H9 (cell line): ENCODE data around the gene PCNX2. TPM values are rescaled to one million over a fixed set of nuclear protein-coding genes. Genes with fewer than 3 reads are reported as not detected.

ENCODE experiments used
- DNase-seq: peaks from one replicate; pipeline ENCODE4 v3.0.0-alpha.2; 2017
- H2AFZ ChIP-seq: one replicate; pipeline ENCODE4 v1.6.1; 2013; ENCODE audit warnings: mild to moderate bottlenecking, low read length, control low read depth, moderate library complexity
- H2AK5ac ChIP-seq: 2 replicates; pipeline ENCODE4 v1.6.1; 2013; ENCODE audit warnings: low read length, control low read depth, mixed read lengths; ENCODE audit not compliant: insufficient read length
- H2BK120ac ChIP-seq: one replicate; pipeline ENCODE4 v1.6.1; 2013; ENCODE audit warnings: low read depth, mild to moderate bottlenecking, low read length, control low read depth, inconsistent platforms; ENCODE audit not compliant: poor library complexity, severe bottlenecking
- H2BK12ac ChIP-seq: 2 replicates; pipeline ENCODE4 v1.6.1; 2013; ENCODE audit warnings: low read length, control low read depth, mixed read lengths, low read depth; ENCODE audit not compliant: insufficient read length
- H2BK15ac ChIP-seq: 2 replicates; pipeline ENCODE4 v1.6.1; 2013; ENCODE audit warnings: low read depth, low read length, control low read depth
- H2BK20ac ChIP-seq: one replicate; pipeline ENCODE4 v1.6.1; 2013; ENCODE audit warnings: low read depth, mild to moderate bottlenecking, low read length, control low read depth, inconsistent platforms; ENCODE audit not compliant: poor library complexity, severe bottlenecking
- H2BK5ac ChIP-seq: 2 replicates; pipeline ENCODE4 v1.6.1; 2013; ENCODE audit warnings: low read length, control low read depth, mixed read lengths; ENCODE audit not compliant: insufficient read length
- H3K14ac ChIP-seq: 2 replicates; pipeline ENCODE4 v1.6.1; 2013; ENCODE audit warnings: low read length, control low read depth; ENCODE audit not compliant: insufficient read depth
- H3K18ac ChIP-seq: 2 replicates; pipeline ENCODE4 v1.6.1; 2013; ENCODE audit warnings: low read depth, mild to moderate bottlenecking, mixed read lengths, low read length, control low read depth; ENCODE audit not compliant: insufficient read length
- H3K23ac ChIP-seq: 2 replicates; pipeline ENCODE4 v1.6.1; 2013; ENCODE audit warnings: low read length, control low read depth, mixed read lengths, low read depth; ENCODE audit not compliant: insufficient read length
- H3K23me2 ChIP-seq: 2 replicates; pipeline ENCODE4 v1.6.1; 2013; ENCODE audit warnings: low read depth, mild to moderate bottlenecking, mixed read lengths, low read length, control low read depth; ENCODE audit not compliant: insufficient read length, poor library complexity, severe bottlenecking
- H3K27ac ChIP-seq: 2 replicates; pipeline ENCODE4 v1.5.1; 2013; ENCODE audit warnings: low read length, control low read depth, mixed read lengths, low read depth; ENCODE audit not compliant: insufficient read length
- H3K27me3 ChIP-seq: 2 replicates; pipeline ENCODE4 v1.6.1; 2013; ENCODE audit warnings: low read length, control low read depth, inconsistent platforms; ENCODE audit not compliant: insufficient read depth
- H3K4ac ChIP-seq: 2 replicates; pipeline ENCODE4 v1.6.1; 2013; ENCODE audit warnings: low read depth, mild to moderate bottlenecking, control low read depth, inconsistent platforms, low read length, moderate library complexity
- H3K4me1 ChIP-seq: 2 replicates; pipeline ENCODE4 v1.6.1; 2013; ENCODE audit warnings: low read length, control low read depth, inconsistent platforms; ENCODE audit not compliant: insufficient read depth
- H3K4me2 ChIP-seq: 2 replicates; pipeline ENCODE4 v1.6.1; 2013; ENCODE audit warnings: low read length, control low read depth, mixed read lengths; ENCODE audit not compliant: insufficient read length, insufficient read depth
- H3K56ac ChIP-seq: 2 replicates; pipeline ENCODE4 v1.6.1; 2013; ENCODE audit warnings: low read depth, mild to moderate bottlenecking, mixed read lengths, low read length, control low read depth; ENCODE audit not compliant: insufficient read length
- H3K79me1 ChIP-seq: 2 replicates; pipeline ENCODE4 v1.6.1; 2013; ENCODE audit warnings: low read depth, mild to moderate bottlenecking, moderate library complexity, low read length, control low read depth, inconsistent platforms; ENCODE audit not compliant: insufficient read depth, poor library complexity, severe bottlenecking
- H3K79me2 ChIP-seq: 2 replicates; pipeline ENCODE4 v1.6.1; 2013; ENCODE audit warnings: low read length, control low read depth, inconsistent platforms; ENCODE audit not compliant: insufficient read depth
- H3K9ac ChIP-seq: 2 replicates; pipeline ENCODE4 v1.6.1; 2013; ENCODE audit warnings: low read length, control low read depth, mixed read lengths; ENCODE audit not compliant: insufficient read length; ENCODE audit errors: extremely low read depth
- H3K9me3 ChIP-seq: one replicate; pipeline ENCODE4 v1.6.1; 2013; ENCODE audit warnings: low read depth, low read length, inconsistent platforms; ENCODE audit not compliant: control insufficient read depth
- H3T11ph ChIP-seq: one replicate; pipeline ENCODE4 v1.6.1; 2013; ENCODE audit warnings: mild to moderate bottlenecking, low read length, control low read depth, inconsistent platforms
- H4K20me1 ChIP-seq: one replicate; pipeline ENCODE4 v1.6.1; 2013; ENCODE audit not compliant: control insufficient read depth, insufficient read length, insufficient read depth
- H4K5ac ChIP-seq: 2 replicates; pipeline ENCODE4 v1.6.1; 2013; ENCODE audit warnings: low read depth, mild to moderate bottlenecking, mixed read lengths, low read length, control low read depth; ENCODE audit not compliant: insufficient read length
- H4K8ac ChIP-seq: replicated peaks from 2 replicates; pipeline ENCODE4 v1.6.1; 2013; ENCODE audit warnings: low read length, control low read depth, mixed read lengths, low read depth; ENCODE audit not compliant: insufficient read length
- H4K91ac ChIP-seq: 2 replicates; pipeline ENCODE4 v1.6.1; 2013; ENCODE audit warnings: low read depth, mild to moderate bottlenecking, moderate library complexity, mixed read lengths, low read length, control low read depth; ENCODE audit not compliant: insufficient read length
- H3K27ac Mint-ChIP-seq, 3 experiments: 2 replicates in 2 of 3; 3 replicates in 1 of 3; pipeline ENCODE4 v1.8.0; 2020 to 2021; ENCODE audit warnings: mixed read lengths in 3 of 3, mild to moderate bottlenecking in 1 of 3, moderate library complexity in 1 of 3
- H3K27me3 Mint-ChIP-seq: 2 replicates; pipeline ENCODE4 v1.8.0; 2021; ENCODE audit warnings: low read depth, mild to moderate bottlenecking, moderate library complexity, mixed read lengths
- H3K36me3 Mint-ChIP-seq, 3 experiments: 2 replicates in 2 of 3; 3 replicates in 1 of 3; pipeline ENCODE4 v1.8.0; 2020 to 2021; ENCODE audit warnings: low read depth in 3 of 3, mixed read lengths in 3 of 3; ENCODE audit not compliant: insufficient read depth in 1 of 3
- H3K4me1 Mint-ChIP-seq, 2 experiments: 2 replicates each; pipeline ENCODE4 v1.8.0; 2020; ENCODE audit warnings: mixed read lengths in 2 of 2
- H3K4me3 Mint-ChIP-seq, 2 experiments: 2 replicates in 1 of 2; 3 replicates in 1 of 2; pipeline ENCODE4 v1.8.0; 2020 to 2021; ENCODE audit warnings: mild to moderate bottlenecking in 2 of 2, mixed read lengths in 2 of 2, moderate library complexity in 1 of 2
- H3K9me3 Mint-ChIP-seq, 2 experiments: 2 replicates in 1 of 2; 3 replicates in 1 of 2; pipeline ENCODE4 v1.8.0; 2020; ENCODE audit warnings: mild to moderate bottlenecking in 2 of 2, mixed read lengths in 2 of 2, moderate library complexity in 1 of 2
- WGBS: extraction: QIAGEN DNeasy Blood & Tissue Kit; methylation state at CpG from one replicate; pipeline ENCODE4 v1.1.7; 2013; ENCODE audit warnings: missing lambda C conversion rate, low lambda C conversion rate, mixed read lengths; ENCODE audit not compliant: insufficient read length; ENCODE audit errors: extremely low coverage; 5-methylcytosine and 5-hydroxymethylcytosine counted together
- total RNA-seq: library from RNA; stranded (reverse); gene quantifications from 2 replicates; pipeline ENCODE4 v1.2.1, GENCODE V29; 2021
- TF ChIP-seq, protein P1 (sequence below): fragments of 200-600 bp; sonication (generic); conservative IDR thresholded peaks from 3 replicates; pipeline ENCODE4 v1.8.0; 2021; ENCODE audit warnings: antibody characterized with exemption, mild to moderate bottlenecking

PCNX2 gene
- total RNA-seq, 1 experiment from 2014 or later, result 45.1 TPM

DNA sequence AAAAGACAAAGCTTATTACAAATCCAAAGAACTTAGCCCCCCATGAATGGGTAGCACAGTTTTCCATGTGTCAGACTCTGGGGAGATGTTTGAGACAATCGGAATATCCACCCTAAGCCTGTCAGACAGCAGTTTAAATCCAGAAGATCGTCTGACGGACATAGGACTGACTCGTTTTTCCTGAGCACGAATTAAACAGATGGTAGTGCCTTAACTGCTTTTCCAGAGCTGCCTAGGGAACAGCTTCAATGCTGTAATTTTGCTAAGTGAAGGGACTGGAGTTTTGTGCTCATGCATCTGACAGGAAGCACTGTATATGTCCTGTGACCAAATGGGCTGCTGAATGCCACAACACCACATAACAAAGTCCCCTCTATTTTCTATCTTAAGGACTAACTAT is 48.6 kb downstream of the PCNX2 start:
- no peak overlapping the region for H2BK5ac ChIP-seq
- no peak overlapping the region for H3T11ph ChIP-seq
- H3K18ac ChIP-seq, result no peak overlapping the region
- no peaks in the 10 kb centered on the region for H3K23me2 ChIP-seq
- H3K9me3 ChIP-seq, result no peaks in the 10 kb centered on the region
- no peak for DNase-seq
- Mint-ChIP-seq H3K36me3 (peaks cover 44 to 72% (median 45%) of the 10 kb centered on the region in 3 experiments; a peak in 6 of 7 replicates), H3K27ac (no peak overlapping the region), H3K4me3 (no peak overlapping the region), H3K27me3 (no peaks in the 10 kb centered on the region), H3K9me3 (no peaks in the 10 kb centered on the region), H3K4me1 (peaks cover 8 to 11% of the 10 kb centered on the region in 2 experiments)
- H3K4ac ChIP-seq, result no peak overlapping the region
- H3K56ac ChIP-seq, result no peak overlapping the region
- no peak overlapping the region for H4K8ac ChIP-seq
- no peak overlapping the region for H3K4me2 ChIP-seq
- no peak overlapping the region for H3K14ac ChIP-seq
- H2BK12ac ChIP-seq, result no peak overlapping the region
- H3K79me2 ChIP-seq, result no peaks in the 10 kb centered on the region
- no peak overlapping the region for H3K23ac ChIP-seq
- H2AK5ac ChIP-seq, result no peak overlapping the region
- H3K27me3 ChIP-seq, result no peaks in the 10 kb centered on the region
- no CpG with 5 or more reads among the region's 5 CpGs for WGBS
- no peaks in the 10 kb centered on the region for H3K79me1 ChIP-seq
- no peaks in the 10 kb centered on the region for H3K4me1 ChIP-seq
- H4K91ac ChIP-seq, result no peak overlapping the region
- H2AFZ ChIP-seq, result no peak overlapping the region
- no peak overlapping the region for H4K5ac ChIP-seq
- TF ChIP-seq, protein P1, sequence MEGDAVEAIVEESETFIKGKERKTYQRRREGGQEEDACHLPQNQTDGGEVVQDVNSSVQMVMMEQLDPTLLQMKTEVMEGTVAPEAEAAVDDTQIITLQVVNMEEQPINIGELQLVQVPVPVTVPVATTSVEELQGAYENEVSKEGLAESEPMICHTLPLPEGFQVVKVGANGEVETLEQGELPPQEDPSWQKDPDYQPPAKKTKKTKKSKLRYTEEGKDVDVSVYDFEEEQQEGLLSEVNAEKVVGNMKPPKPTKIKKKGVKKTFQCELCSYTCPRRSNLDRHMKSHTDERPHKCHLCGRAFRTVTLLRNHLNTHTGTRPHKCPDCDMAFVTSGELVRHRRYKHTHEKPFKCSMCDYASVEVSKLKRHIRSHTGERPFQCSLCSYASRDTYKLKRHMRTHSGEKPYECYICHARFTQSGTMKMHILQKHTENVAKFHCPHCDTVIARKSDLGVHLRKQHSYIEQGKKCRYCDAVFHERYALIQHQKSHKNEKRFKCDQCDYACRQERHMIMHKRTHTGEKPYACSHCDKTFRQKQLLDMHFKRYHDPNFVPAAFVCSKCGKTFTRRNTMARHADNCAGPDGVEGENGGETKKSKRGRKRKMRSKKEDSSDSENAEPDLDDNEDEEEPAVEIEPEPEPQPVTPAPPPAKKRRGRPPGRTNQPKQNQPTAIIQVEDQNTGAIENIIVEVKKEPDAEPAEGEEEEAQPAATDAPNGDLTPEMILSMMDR, result no peak
- no peak overlapping the region for H2BK15ac ChIP-seq
- no peaks in the 10 kb centered on the region for H4K20me1 ChIP-seq
- H3K9ac ChIP-seq, result no peak overlapping the region
- H3K27ac ChIP-seq, result peak overlapping the region; percentile 13
- no peak overlapping the region for H2BK120ac ChIP-seq
- no peak overlapping the region for H2BK20ac ChIP-seq
